AML-193 (cell line): Measurements from ENCODE around the gene GPHN.

ENCODE experiments used
- DNase-seq, 2 experiments: peaks; one replicate each; lab custom pipeline; 2025; lab: John Stamatoyannopoulos, UW

The GPHN gene

DNA sequence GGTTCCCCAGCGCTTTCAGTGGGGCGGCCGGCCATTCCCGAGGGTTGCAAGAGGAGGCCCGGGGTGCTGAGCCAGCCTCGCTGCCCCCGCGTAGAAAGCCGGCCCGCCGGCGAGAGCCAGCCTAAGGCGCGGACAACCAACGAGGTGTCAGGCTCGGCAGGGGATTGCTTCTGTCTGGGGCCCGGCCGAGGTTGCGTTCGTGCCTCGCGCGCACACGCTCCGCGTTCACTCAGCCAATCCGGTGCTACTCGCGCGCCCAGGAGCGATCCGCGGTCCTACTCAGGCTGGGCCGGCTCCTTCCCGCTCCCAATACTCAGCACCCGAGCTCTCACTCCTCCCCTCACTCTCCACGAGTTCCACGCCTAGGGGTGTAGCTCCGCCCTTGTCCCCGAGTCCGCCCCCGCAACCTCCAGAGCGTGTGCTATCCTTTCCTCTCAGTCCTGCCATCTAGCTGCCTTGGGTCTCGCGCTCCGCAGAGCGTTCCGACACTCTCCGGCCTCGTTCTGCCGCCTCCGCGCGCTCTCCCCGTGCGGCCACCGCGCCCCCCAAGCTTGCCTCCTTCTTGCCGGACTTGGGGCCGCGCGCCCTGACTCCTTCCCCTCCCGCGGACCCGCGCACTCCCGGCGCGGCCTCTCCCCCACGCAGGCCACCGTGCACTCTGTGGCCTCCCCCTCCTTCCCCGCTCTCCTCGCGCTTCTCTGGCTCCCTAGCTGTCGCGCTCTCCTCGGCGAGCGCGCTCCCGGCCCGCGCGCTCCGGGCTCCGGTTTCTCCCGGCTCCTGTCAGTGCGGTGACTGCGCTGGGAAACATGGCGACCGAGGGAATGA, at the start of gene GPHN:
TSS of gene GPHN (plus strand) at position 426 of the 825 bp plus-strand sequence.
- DNase-seq = peak; percentile 79 to 84

DNA sequence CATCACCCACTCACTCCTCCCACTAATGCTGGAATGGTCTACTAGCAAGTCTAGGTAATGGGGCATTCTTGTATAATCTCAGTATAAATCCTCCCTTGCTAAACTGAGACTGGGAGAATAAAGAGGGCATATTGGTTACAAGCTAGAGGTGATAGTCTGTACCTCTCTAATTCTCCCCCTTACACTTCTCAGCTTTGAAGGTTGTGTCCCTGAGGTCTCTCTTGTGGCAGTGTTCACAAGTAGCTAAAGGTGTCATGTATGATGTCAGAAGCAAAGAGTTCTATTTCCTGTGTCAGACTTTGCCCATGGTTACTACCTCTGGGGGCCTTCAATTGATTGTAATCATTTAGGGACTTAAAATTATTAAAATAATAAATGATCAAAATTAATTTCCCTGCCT, 48.3 kb upstream of the GPHN start:
- no peak for DNase-seq

DNA sequence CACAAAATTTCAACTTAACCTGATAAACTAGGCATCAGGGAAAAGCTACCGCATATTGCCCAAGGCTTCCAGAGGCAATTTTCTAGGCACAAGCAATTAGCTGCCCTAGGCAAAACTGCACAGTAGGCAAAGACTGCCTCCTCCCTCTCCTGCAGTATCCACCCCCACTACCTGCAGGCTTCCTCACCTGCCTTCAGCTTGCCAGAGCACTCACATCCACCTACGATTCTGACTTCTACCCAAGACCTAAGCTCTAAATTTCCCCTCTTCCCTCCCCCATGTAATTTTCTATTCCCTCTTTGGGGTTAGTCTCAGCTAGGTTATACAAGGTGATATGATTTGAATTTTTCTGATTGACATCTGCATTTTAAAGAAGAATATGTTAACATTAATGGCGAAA, 43.7 kb upstream of the GPHN start:
- DNase-seq = no peak

DNA sequence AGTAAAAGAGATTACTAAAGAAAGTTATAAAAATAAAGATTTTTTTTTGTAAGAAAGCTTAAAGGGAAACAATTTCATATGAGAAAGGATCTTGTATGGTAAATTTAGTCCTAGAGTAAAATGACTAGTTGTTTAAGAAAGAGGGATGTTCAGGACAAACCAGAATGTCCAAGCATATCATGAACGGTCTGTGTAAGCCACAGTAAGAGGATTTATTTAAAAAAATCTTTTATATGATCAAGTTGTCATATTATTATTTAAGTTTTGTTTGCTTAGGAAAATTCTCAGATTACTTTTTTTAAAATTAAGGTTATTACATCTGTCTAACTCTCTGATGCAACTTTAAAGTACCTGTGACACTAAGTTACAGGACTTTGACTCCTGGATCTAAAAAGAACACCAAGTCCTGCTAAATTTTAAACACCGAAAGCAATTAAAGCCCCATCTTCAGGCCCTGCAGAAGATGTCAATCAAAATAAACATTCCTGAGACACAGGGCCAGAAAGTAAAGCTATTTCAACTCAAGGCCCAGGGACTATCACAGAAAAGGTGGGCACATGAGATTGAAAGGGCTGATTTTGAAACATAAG, 39.1 kb upstream of the GPHN start:
- DNase-seq = no peak

DNA sequence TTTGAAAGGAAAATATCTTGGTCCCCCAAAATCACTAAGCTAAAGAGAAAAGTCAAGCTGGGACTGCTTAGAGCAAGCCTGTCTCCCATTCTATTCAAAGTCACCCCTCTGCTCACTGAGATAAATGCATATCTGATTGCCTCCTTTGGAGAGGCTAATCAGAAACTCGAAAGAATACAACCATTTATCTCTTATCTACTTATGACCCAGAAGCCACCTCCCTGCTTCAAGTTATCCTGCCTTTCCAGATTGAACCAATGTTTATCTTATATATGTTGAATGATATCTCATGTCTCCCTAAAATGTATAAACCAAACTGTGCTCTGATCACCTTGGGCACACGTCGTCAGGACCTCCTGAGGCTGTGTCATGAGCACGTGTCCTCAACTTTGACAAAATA, 36.4 kb upstream of the GPHN start:
- no peak for DNase-seq

DNA sequence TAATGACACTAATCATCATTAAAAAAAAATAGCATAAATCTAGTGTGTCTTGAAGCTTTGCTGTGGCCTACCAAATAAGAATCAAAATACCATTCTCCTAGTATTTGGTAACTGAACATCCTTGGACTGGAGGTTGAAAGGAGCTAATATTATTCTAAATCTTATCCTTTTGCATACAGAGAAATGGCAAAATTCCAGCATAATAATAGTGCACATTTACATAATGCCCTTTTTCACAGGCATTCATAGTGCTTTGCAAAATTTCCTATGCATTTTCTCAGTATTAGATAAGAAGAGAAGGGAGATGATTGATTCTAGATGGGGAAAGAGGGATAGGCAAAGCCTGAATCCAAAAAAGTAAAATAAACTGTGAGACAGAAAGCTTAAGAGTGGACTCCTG, 35.7 kb upstream of the GPHN start:
- DNase-seq = no peak

DNA sequence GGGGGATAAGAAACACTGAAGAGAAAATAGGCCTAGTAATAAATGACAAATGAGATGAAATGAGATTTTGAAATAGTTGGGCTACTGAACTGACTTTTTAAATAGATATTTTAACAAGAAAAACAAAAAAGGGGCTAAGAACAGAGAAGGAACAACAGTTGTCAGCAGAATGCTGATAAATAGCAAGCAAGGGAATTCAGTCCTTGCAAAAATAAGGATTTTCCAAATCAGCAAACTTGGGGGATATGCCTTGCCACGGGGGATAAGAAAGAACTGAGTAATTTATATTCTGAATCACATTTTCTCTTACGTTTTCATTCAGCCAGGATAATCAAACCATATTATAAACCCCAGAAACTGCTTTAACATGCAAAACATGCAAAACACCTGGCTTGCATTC, 34.7 kb upstream of the GPHN start:
- DNase-seq = no peak

DNA sequence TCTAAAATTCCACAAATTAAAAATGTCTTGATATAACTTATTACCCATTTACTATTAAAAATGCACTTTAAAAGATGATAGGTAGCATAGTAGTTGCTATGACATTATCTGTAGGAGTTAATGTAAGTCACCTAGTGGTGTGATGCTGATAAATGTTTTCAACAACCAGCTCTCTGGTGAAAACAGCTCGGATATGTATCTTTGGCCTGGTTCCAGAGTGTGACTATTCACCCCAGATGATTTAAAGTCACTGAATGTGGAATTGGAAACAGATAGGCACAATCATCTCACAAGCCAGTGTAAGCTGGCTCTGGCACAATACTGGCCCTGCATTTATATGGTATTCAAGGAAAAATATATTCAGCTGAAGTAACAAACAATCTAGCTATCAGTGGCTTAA, 31.0 kb upstream of the GPHN start:
- no peak for DNase-seq

DNA sequence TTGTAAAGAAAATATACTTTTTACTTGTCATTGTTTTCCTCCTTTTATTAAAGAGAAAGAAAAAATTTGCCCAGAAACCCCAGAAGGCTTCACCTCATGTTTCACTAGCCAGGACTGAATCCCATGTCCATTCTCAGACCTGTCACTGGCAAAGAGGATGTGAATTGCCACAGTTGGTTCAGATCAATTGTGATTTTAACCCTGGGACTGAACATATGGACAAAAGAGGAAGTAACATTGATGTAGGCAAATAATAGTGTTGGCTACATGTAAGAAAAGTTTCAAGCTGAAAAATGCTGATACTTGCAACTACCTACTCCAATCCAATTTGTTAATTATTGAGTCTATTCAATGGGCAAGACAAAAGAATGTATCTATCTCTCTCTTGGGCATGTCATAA, 30.4 kb upstream of the GPHN start:
- DNase-seq = no peak

DNA sequence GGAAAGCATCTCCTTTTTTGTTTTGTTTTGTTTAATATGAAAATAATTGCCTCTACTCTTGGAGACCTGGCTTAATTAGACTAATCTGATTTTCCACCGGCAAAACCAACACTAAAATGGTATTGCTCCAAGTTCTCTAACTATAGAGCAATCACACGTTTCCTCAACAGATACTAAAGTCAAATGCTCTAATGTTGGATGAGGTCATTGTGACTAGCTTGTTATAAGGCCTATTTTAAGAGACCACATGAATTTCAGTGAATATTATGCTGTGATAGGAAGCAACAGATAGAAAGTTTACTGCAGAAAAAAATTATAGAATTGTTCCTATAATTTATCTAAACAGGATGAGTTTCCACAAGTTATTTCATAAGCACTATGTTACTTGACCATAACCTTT, 25.1 kb upstream of the GPHN start:
- DNase-seq = no peak

DNA sequence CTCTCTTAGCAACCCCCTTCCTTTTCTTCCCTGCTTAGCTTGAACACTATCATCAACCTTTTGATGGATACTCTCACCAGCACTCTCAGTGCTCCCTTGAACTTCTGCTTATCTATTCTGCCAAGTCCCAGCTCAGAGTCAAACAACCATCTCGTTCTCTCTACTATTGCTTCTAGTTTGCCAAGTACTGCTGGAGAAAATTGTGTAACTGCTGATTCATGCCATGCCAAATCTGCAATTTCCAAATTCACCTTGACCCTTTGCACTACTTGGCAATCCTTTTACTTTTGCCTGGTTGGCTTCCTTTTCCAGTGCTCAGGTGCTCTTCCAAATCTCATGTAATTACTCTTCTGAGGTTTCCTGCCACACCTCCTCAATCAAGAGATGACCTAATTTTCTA, 24.6 kb upstream of the GPHN start:
- peak in 1 of 2 experiments; percentile 3 for DNase-seq

DNA sequence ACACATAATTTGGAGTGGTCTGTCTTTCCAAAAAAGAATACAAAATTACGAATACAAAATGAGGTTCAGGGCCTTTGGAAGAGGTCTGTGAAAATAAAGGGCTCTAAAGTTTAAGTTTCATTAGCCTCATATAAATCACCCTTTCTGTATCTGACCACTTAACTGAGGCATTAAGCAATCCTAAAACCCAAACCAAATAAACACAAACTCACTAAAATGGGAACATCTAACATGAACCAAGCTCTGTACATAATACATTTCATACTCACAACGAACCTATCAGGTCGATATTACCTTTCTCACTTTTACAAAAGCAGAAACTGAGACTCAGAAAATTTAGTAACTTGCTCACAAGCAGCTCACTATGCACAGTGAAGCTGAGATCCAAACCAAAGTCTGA, 22.9 kb upstream of the GPHN start:
- DNase-seq = no peak

DNA sequence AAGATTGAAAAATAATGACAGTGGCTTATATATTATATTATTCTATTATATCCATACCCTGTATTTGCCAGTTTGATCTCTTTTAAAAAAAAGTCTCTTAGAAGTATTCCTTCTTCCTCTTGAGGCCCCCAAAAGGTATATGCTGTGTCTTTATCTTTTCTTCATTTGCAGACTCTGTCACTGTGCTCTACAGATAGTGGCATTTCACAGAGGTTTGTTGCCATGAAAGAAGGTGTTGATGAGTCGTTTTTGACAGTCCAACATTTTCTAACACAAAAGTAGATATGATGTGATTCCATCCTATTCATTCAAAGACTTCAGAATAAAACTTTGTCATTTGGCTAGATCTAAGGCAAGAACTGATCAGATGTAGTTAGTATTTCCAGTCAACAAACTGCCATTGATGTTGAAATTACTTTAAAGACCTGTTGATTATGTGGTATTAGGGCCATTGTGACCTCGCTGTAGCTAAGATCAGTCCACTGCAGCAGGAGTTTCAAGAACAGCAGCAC, 22.0 kb upstream of the GPHN start, which contains the start of gene CCDC196:
TSS of gene CCDC196 (plus strand) at position 462 of the 512 bp plus-strand sequence. CDS start 132 bp downstream, outside the sequence.
- DNase-seq = no peak

DNA sequence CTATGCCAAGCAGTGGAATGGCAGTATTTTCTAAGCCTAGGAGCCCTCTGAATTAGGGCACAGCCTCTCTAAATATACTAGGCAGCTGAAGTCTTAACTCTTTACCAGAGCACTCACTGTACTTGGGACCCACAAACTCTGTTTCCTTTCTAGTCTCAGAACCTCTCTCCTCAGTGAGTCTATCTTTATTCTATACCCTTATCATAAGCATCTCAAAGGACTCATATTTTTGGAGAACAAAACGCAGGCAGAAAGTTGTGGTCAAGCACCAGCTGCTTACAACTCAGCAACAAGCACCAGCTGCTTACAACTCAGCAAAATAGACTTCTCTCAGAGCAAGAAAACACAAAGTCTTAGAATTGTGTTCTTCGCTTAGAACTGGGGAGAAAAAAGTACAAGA, 20.8 kb upstream of the GPHN start:
- no peak for DNase-seq

DNA sequence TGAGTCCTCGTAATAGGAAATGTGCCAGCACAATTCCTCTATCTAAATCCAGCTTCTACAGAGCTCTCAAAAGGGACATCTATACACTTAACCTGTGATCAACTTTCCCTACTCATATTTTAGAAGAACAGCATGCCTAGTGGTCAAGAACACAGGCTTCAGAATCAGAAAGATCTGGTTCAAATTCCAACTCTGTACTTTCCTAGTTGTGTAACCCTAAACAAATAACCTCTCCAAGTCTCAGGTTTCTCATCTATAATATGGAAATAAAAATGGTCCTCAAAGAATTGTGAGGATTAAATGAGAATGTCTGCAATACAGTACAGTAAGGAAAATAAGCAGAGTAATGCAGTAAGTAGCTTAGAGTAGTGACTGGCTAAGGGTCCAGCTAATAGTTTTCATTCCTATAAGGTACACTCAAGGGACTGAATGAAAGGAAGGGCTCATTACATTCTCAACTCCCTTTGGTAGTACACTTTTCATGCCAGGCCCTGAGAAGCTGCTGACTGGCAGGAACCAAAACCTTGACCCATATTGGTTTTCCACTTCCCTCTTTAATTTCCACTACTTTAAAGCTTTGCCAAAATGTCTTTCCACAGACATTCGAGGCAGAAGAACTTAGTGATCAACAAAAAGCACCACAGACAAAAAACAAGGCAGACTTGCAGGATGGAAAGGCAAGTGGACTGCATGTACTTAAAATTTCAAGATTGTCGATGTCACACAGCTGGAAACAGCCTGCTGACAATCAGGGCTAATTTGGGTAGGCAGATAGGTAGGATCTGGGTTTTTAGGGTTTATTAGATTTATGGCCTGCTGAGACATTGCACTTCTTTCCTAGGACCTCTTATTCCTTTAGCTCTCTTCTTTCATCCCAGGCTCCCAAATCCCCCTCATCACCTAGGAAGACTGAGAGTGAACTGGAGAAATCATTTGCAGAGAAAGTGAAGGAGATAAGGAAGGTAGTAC, 17.5 kb upstream of the GPHN start:
- DNase-seq = no peak

DNA sequence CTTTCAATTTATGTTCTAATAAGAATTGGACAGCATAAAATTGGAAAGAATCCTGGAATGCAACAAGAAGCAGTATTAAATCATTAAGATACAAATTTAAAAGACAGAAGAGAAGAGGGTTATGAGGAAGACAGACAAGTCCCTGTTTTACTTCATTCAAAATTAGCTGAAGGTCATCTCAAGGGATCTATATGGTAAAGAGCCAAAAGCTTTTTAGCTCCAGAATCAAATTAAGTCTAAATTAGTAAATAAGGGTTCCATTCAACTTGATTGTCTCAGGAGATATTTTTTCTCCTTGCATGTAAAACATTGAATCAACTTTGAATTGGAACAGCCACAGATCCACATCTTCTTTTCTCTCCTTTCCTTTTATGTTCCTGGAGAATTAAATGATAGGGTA, 14.2 kb upstream of the GPHN start:
- no peak for DNase-seq

DNA sequence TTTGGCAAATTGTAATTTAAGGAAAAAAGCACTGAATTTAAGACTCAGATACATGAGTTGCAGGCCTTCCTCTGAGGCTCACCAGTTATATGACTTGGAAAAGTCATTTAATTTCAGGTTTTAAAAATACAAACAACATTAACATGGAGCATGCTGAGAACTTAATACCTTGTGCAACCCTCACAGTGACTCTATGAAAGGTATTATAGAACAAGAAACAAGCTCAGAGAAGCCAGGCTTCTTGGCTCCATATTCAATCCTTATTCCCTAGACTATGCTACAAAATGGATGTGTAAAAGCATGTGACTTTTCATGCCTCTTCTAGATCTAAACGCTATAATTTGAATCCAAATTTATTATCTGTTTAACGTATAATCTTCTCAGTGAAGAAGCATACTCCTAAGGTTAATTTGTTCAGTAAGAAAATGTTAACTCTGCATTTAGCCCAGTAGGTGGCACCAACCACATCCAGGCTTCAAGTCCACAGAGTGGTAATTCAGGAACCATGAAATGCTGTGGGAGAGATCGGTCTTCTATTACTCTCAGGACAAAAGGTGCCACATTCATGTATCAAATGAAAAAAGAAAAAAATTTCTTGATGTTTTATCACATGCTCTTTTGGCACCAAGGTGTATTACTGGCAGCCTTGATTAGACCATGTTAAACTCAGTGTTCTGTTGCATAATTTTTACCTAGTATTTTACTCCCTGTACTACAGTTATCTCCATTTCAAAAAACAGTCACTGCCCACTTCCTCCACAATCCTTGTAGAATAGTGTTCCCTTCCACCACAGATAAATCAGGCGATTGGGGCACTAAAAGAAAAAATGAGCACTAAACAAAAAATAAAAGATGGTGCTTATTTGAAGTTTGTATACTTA, 12.5 kb upstream of the GPHN start:
- DNase-seq = peak; percentile 52 to 54

DNA sequence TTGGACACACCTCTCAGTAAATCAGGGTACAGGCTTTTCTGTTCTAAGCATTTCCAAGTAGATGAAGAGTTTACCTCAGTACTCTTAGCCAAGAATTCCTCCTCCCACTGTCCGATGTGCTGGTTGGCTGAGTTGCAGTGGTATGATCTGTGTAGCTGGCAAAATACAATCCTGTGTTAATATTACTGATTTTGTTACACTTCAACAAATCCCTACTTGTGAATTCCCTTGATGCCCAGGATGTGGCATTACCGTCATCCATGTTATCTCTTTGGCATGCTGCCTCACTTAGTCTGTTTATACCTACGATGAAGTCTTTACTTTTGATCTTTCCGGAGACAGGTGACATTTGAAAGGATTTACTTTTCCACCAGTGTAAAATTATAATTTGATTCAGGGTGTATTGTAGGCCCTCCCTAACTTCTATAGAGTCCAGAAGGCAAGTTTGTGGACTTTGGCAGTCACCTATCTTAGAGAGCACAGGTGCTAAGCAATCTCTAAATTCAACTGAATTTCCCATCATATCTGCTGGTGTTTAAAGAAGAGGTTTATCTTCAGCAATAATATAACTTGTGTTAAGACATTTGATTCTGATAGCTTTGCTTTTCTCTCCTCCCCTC, 11.6 kb upstream of the GPHN start:
- no peak for DNase-seq

DNA sequence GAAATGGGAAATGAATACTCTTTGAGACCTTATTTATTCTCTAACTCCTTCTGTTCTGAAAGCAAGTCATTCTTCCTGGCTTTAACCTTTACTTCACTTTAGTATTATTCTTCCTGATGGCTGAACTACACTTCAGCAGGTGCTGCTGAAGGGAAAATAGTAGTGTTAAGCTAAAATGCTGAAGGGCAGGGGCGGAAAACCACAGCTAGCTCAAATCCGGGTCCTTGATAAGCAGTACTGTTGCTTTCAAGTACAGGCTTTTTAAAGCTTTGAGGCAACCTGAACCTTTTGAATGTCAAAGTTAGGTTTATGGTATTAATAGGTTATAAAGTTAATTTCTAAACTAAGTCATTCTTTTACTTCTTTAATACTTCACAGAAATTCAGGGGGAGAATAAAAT, 11.0 kb upstream of the GPHN start:
- no peak for DNase-seq

DNA sequence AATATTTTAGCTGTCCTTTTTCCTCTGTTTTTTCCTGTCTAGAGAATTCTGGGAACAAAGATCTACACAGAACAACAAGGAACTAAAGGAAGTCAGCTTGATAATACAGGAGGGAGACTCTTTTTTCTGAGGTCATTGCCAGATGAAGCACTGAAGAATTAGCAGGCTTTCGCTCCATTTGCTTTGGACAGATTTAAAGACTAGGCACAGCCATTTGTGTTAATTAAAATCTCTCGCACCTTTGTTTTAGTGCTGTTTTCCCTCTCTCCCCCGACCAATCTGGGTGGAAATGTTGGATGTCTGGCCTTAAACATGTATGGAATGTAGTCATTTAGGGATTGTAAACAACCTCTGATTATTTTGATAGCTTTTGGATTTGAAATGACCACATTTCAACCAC, 9.6 kb upstream of the GPHN start:
- no peak for DNase-seq

DNA sequence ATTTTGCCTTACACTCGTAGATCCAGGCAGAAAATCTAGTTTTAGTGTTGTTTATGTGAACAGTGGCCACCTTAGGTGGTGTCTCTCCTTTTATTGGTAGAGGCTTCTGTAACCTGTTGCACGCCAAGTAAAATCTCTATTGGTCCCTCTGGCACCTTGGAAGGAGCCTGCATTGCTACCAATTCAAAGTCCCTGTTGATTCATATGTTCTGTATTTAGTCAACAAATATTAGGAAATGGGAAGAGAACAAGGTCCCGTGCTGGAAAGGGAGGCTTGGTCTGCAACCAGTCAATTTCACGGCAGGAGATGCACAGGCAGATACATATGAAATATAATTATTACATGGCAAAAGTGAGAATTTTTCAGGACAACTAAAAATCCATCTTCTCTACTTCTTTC, 6.4 kb upstream of the GPHN start:
- no peak for DNase-seq
